Activated CD8-positive, alpha-beta memory T cell treated with anti-CD3 and anti-CD28 coated beads, Interleukin-2, amount 10 ng/mL, durations not matched to agents 7 days and 5 days (primary cell): ENCODE measurements around the gene KCNAB2. TPM values are rescaled to one million over a fixed set of nuclear protein-coding genes. Genes with fewer than 3 reads are reported as not detected.

ENCODE experiments used
- ATAC-seq: fragments of 150-1000 bp; cut with Tn5 transposase; one replicate; pipeline ENCODE4 v1.10.0; 2021; ENCODE audit warnings: moderate library complexity
- CTCF ChIA-PET: fragments of 350-600 bp; sonication (Branson Sonifier 250); formaldehyde crosslinking; loops from one replicate; lab custom pipeline; 2021; ENCODE audit warnings: antibody characterized with exemption; lab: Charles Lee
- DNase-seq: peaks from one replicate; pipeline ENCODE4 v3.0.0-alpha.2; 2020
- H3K27ac Mint-ChIP-seq: one replicate; pipeline ENCODE4 v1.8.0; 2021; ENCODE audit warnings: mild to moderate bottlenecking, mixed read lengths
- H3K27me3 Mint-ChIP-seq: one replicate; pipeline ENCODE4 v1.8.0; 2021; ENCODE audit warnings: mixed read lengths
- H3K36me3 Mint-ChIP-seq: one replicate; pipeline ENCODE4 v1.8.0; 2021; ENCODE audit warnings: mild to moderate bottlenecking, mixed read lengths
- H3K4me1 Mint-ChIP-seq: one replicate; pipeline ENCODE4 v1.8.0; 2021; ENCODE audit warnings: mixed read lengths
- H3K4me3 Mint-ChIP-seq: one replicate; pipeline ENCODE4 v1.8.0; 2021; ENCODE audit warnings: mild to moderate bottlenecking, moderate library complexity, mixed read lengths
- H3K9me3 Mint-ChIP-seq: one replicate; pipeline ENCODE4 v1.8.0; 2022; ENCODE audit warnings: low read depth, mixed read lengths
- total RNA-seq, 2 experiments: library from RNA; stranded (reverse); gene quantifications; one replicate each; pipeline ENCODE4 v1.2.3, GENCODE V29; 2021

The KCNAB2 gene
- total RNA-seq, 2 experiments from 2014 or later = 248 to 368 TPM

DNA sequence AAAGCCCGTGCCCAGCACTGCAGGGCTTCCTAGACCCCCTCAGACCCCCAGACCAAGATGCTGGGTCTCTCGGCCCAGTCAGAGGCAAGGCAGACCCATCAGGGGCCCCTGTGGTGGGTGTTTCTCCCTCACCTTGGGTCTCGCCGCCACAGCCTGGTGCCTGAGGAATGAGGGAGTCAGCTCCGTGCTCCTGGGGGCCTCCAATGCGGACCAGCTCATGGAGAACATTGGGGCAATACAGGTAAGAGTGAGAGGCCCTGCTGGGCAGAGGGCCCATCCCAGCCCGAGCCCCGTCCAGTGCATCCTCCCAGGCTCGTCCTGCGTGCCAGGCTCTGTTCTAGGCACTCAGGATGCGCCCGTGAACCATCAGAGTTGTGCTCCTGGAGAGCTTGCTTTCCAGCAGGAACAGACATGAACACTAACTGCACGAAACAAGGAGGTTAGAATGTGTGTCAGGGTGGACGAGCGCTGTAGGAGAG is 51.5 kb downstream of the KCNAB2 start:
- Mint-ChIP-seq H3K9me3 (no peaks in the 10 kb centered on the region), H3K36me3 (peaks cover 22% of the 10 kb centered on the region), H3K27me3 (no peaks in the 10 kb centered on the region), H3K27ac (no peak overlapping the region), H3K4me1 (no peaks in the 10 kb centered on the region), H3K4me3 (no peak overlapping the region)
- no peak for ATAC-seq
- no peak for DNase-seq
- CTCF ChIA-PET = no interaction called here

DNA sequence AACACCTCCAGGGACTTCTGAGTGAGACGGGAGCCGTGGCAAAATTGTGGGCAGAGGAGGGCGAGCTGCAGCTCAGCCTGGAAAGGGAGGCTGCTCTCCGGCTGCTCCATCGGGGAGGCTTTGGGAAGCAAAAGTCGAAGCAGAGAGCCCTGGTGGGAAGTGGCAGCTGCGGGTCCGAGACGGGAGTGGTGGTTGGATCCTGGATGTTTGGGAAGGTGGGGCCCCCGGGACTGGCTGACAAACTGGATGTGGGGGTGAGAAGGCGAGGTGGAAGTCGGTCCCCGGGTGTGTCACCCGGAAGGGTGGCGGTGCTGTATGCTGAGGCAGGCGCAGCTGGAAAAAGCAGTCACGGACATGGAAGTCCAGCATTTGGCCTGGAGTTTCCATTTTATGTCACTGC is 52.1 kb downstream of the KCNAB2 start:
- H3K4me1 Mint-ChIP-seq = no peaks in the 10 kb centered on the region
- CTCF ChIA-PET = no interaction called here
- H3K4me3 Mint-ChIP-seq = no peak overlapping the region
- peak overlapping the region; percentile 14 for H3K27ac Mint-ChIP-seq
- ATAC-seq = no peak
- no peaks in the 10 kb centered on the region for H3K9me3 Mint-ChIP-seq
- H3K27me3 Mint-ChIP-seq = no peaks in the 10 kb centered on the region
- peaks cover 22% of the 10 kb centered on the region for H3K36me3 Mint-ChIP-seq
- no peak for DNase-seq

- Mint-ChIP-seq H3K27me3 (no peaks in the 10 kb centered on the region), H3K36me3 (peaks cover 22% of the 10 kb centered on the region), H3K27ac (no peak overlapping the region), H3K4me3 (no peak overlapping the region), H3K4me1 (no peaks in the 10 kb centered on the region), H3K9me3 (no peaks in the 10 kb centered on the region)
- DNase-seq = no peak
- ATAC-seq = no peak
- CTCF ChIA-PET = no interaction called here
Measured at GRCh38 chr1:6098303-6099215, 52.9 kb downstream of the KCNAB2 start.

GRCh38 chr1:6099297-6099696 is 53.6 kb downstream of the KCNAB2 start:
- no peak overlapping the region for H3K27ac Mint-ChIP-seq
- no peak for DNase-seq

GRCh38 chr1:6099787-6100765 is 54.4 kb downstream of the KCNAB2 start:
- no peak overlapping the region for H3K4me3 Mint-ChIP-seq
- H3K27me3 Mint-ChIP-seq = no peaks in the 10 kb centered on the region
- H3K9me3 Mint-ChIP-seq = no peaks in the 10 kb centered on the region
- CTCF ChIA-PET = no interaction called here
- H3K36me3 Mint-ChIP-seq = peaks cover 13% of the 10 kb centered on the region
- no peak for ATAC-seq
- DNase-seq = no peak
- no peaks in the 10 kb centered on the region for H3K4me1 Mint-ChIP-seq
- H3K27ac Mint-ChIP-seq = no peak overlapping the region

More at GRCh38 chr1:6099297-6099696, 53.6 kb downstream of the KCNAB2 start:
- no peaks in the 10 kb centered on the region for H3K9me3 Mint-ChIP-seq
- CTCF ChIA-PET = no interaction called here
- no peak overlapping the region for H3K4me3 Mint-ChIP-seq
- H3K27me3 Mint-ChIP-seq = no peaks in the 10 kb centered on the region
- ATAC-seq = no peak
- no peaks in the 10 kb centered on the region for H3K4me1 Mint-ChIP-seq
- H3K36me3 Mint-ChIP-seq = peaks cover 15% of the 10 kb centered on the region

- Mint-ChIP-seq H3K4me3 (no peak overlapping the region), H3K27ac (peak overlapping the region; percentile 28), H3K27me3 (no peaks in the 10 kb centered on the region), H3K9me3 (no peaks in the 10 kb centered on the region), H3K4me1 (no peaks in the 10 kb centered on the region), H3K36me3 (peaks cover 13% of the 10 kb centered on the region)
- DNase-seq = no peak
- CTCF ChIA-PET = no interaction called here
- no peak for ATAC-seq
Measured at GRCh38 chr1:6100861-6101783, 55.4 kb downstream of the KCNAB2 start.

- DNase-seq (no peak), ATAC-seq (no peak)
- CTCF ChIA-PET = no interaction called here
- no peak overlapping the region for H3K4me3 Mint-ChIP-seq
- H3K27me3 Mint-ChIP-seq = no peaks in the 10 kb centered on the region
- peaks cover 13% of the 10 kb centered on the region for H3K36me3 Mint-ChIP-seq
- no peak overlapping the region for H3K27ac Mint-ChIP-seq
- H3K4me1 Mint-ChIP-seq = no peaks in the 10 kb centered on the region
- no peaks in the 10 kb centered on the region for H3K9me3 Mint-ChIP-seq
Measured at GRCh38 chr1:6101826-6102531, 56.3 kb downstream of the KCNAB2 start.

GRCh38 chr1:6102532-6102845 is 56.8 kb downstream of the KCNAB2 start:
- Mint-ChIP-seq H3K4me1 (no peaks in the 10 kb centered on the region), H3K9me3 (no peaks in the 10 kb centered on the region), H3K27me3 (no peaks in the 10 kb centered on the region), H3K27ac (no peak overlapping the region), H3K36me3 (peaks cover 11% of the 10 kb centered on the region), H3K4me3 (no peak overlapping the region)
- CTCF ChIA-PET = no interaction called here
- DNase-seq = no peak
- ATAC-seq = no peak

- CTCF ChIA-PET = no interaction called here
- DNase-seq (no peak), ATAC-seq (no peak)
- Mint-ChIP-seq H3K27ac (no peak overlapping the region), H3K4me1 (no peaks in the 10 kb centered on the region), H3K9me3 (no peaks in the 10 kb centered on the region), H3K27me3 (no peaks in the 10 kb centered on the region), H3K36me3 (peaks cover 4% of the 10 kb centered on the region), H3K4me3 (no peak overlapping the region)
Measured at GRCh38 chr1:6103111-6103853, 57.6 kb downstream of the KCNAB2 start.

- no peak overlapping the region for H3K27ac Mint-ChIP-seq
- CTCF ChIA-PET = no interaction called here
- no peak for ATAC-seq
Measured at GRCh38 chr1:6103854-6104530, 58.3 kb downstream of the KCNAB2 start.

DNA sequence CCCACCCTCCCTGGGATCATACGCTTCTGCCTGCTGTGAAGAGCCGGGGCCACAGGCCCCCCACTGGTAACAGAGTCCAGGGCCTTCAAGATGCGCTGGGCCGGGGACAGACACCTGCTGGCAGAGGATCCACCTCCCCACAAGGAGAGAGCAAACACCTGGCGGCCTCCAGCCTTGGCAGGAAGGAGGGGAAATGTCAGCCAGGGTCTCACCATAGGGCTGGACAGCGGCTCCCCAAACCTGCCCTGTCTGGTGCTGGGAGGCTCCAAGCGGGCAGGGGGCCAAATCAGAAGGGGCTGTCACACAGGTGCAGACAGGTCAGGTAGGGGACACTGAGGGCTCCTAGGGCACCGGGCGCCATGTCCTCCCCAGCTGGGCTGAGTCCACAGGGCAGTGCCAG is 58.9 kb downstream of the KCNAB2 start:
- DNase-seq = no peak
- no peak for ATAC-seq
- Mint-ChIP-seq H3K4me1 (no peaks in the 10 kb centered on the region), H3K27ac (no peak overlapping the region), H3K9me3 (no peaks in the 10 kb centered on the region), H3K4me3 (no peak overlapping the region), H3K36me3 (no peaks in the 10 kb centered on the region), H3K27me3 (no peaks in the 10 kb centered on the region)
- CTCF ChIA-PET = interaction anchor here (1.1 kb wide), 1 partner anchor 101 kb away, joined by 3 read pairs; the partner anchor contains the start of gene RNF207

More at GRCh38 chr1:6103854-6104530, 58.3 kb downstream of the KCNAB2 start:
- H3K9me3 Mint-ChIP-seq = no peaks in the 10 kb centered on the region
- no peak for DNase-seq
- H3K4me3 Mint-ChIP-seq = no peak overlapping the region
- no peaks in the 10 kb centered on the region for H3K4me1 Mint-ChIP-seq
- H3K27me3 Mint-ChIP-seq = no peaks in the 10 kb centered on the region
- H3K36me3 Mint-ChIP-seq = no peaks in the 10 kb centered on the region
